Peyer's patch (tissue), 4 donors: Measurements from ENCODE around the gene HYAL1.

ENCODE experiments used
- POLR2A ChIP-seq, 2 donors: fragments of 450-650 bp; IDR thresholded peaks; one replicate each; pipeline ENCODE4 v1.5.1; 2017; ENCODE audit warnings: antibody characterized with exemption in 2 of 2, mild to moderate bottlenecking in 2 of 2, moderate library complexity in 2 of 2
- TF ChIP-seq, protein P1 (sequence below), 6 experiments: fragments of 450-650 bp in 4 of 6; fragments of 200-600 bp in 2 of 6; sonication (generic) in 1 of 6; IDR thresholded peaks; one replicate each; pipeline ENCODE4 v1.5.1; 2017 to 2019; ENCODE audit warnings: antibody characterized with exemption in 6 of 6, mild to moderate bottlenecking in 3 of 6, moderate library complexity in 1 of 6

DNA sequence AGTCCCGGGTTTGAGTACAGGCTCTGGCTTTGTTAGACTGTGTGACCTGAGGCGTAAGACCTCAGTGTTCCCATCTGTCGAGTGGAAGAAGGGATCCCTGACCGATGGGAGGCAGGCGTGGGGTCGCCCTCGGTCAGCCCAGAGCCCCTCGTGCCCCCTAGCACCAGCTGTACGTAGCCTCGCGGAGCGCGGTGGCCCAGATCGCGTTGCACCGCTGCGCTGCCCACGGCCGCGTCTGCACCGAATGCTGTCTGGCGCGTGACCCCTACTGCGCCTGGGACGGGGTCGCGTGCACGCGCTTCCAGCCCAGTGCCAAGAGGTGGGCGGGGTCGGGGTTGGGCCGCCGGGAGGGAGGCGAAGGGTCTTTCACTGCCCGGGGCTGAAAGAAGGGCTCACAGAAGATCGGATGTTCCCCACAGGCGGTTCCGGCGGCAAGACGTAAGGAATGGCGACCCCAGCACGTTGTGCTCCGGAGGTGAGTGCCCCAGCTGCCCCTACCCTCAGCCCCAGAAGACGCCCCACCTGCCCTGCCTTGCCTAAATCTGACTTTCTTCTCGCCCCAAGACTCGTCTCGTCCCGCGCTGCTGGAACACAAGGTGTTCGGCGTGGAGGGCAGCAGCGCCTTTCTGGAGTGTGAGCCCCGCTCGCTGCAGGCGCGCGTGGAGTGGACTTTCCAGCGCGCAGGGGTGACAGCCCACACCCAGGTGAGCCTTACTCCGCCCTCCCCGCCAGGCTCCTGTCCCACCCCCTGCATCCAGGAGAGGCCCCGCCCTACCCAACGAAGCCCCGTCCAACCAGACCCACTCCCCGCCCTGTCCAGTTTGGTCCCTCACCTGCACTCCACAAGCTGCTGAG, 28.0 kb downstream of the HYAL1 start:
- no peak for TF ChIP-seq POLR2A (IDR thresholded peaks at IDR 0.05)
- TF ChIP-seq, protein P1, sequence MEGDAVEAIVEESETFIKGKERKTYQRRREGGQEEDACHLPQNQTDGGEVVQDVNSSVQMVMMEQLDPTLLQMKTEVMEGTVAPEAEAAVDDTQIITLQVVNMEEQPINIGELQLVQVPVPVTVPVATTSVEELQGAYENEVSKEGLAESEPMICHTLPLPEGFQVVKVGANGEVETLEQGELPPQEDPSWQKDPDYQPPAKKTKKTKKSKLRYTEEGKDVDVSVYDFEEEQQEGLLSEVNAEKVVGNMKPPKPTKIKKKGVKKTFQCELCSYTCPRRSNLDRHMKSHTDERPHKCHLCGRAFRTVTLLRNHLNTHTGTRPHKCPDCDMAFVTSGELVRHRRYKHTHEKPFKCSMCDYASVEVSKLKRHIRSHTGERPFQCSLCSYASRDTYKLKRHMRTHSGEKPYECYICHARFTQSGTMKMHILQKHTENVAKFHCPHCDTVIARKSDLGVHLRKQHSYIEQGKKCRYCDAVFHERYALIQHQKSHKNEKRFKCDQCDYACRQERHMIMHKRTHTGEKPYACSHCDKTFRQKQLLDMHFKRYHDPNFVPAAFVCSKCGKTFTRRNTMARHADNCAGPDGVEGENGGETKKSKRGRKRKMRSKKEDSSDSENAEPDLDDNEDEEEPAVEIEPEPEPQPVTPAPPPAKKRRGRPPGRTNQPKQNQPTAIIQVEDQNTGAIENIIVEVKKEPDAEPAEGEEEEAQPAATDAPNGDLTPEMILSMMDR (IDR thresholded peaks at IDR 0.05): no peak
